GM18517 (cell line): ENCODE data around the gene YDJC.
"Not testable (repeated sequence)": the region's sequence is repeated elsewhere in the genome, so short reads cannot be mapped to it uniquely, and the experiment has no call there.

ENCODE experiments used
- ATAC-seq: cut with Tn5 transposase; IDR thresholded peaks from one replicate; pipeline ENCODE4 v1.9.1; 2021; ENCODE audit warnings: mild to moderate bottlenecking, moderate library complexity; ENCODE audit not compliant: unreplicated experiment

YDJC gene

DNA sequence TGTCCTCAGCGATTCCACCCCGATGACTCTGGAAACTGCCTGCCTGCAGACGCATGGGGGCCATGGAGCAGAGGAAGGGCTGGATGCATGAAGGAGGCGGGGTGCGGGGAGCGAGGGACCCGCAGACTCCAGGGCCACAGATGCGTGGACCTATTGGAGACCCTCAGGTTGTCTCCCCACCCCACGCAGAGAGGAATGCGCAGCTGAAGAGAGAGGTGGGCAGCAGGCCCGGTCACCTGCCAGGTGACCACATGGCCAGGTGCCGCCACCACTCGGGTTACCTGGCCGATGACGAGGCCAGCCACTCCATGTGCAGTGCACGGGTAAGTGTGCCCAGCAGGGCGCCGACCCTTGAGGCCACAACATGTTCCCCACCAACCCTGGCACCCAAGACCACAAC is 3.1 kb upstream of the YDJC start:
- ATAC-seq, result no peak

DNA sequence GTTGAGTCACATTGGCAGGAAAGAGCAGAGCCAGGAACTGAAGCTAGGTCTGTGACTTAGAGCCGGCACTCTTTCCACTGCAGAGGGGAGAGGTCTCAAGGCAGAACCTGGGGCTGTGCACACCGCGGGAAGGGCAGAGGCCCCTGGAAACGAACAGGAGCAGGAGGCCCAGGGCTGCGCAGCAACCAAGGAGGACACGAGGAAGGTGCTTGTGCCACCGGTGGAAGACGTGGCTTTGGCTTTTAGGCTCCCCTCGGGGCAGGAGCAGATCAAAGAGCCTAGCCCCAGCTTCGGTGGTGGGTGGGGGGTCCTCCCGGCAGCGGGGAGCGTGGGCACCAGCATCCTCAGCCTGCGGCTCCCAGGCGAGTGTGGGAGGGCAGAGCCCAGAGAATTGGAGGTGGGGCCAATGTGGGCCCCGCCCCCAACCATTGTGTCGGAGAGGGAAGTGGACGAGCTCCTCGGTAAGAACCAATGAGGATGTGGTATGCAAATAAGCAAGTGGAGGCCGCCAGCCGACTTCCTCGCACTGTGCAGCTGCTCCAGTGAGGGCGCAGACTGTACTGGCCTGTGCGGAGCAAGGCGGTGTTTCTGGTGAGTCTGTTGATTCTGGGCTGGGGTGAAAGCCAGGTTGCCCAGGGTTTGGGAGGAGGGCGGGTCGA is 2.5 kb upstream of the YDJC start, which contains the start of gene CCDC116:
Gene CCDC116, plus strand, starts transcription at position 524 of the 659 bp plus-strand sequence. CDS start 422 bp downstream, outside the sequence.
- ATAC-seq, result no peak

DNA sequence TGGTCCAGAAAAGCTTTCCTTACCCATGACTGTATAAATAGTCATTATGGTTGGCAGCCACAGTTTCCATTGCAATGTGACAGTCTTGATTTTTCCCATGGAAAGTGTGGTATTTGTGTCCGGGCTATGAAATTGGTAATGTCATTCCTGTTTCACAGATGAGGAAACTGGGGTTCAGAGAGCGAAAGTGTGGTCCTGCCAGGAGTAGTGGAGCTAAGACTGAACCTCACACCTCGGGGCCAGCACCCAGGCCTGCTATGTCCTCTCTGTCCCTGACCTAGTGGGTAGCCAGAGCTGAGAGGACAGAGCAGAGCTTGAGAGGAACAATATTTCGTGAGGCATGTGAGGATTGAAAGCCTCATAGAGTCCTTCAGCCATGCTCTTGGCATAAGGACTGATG is 1.2 kb upstream of the YDJC start:
- ATAC-seq, result no peak

DNA sequence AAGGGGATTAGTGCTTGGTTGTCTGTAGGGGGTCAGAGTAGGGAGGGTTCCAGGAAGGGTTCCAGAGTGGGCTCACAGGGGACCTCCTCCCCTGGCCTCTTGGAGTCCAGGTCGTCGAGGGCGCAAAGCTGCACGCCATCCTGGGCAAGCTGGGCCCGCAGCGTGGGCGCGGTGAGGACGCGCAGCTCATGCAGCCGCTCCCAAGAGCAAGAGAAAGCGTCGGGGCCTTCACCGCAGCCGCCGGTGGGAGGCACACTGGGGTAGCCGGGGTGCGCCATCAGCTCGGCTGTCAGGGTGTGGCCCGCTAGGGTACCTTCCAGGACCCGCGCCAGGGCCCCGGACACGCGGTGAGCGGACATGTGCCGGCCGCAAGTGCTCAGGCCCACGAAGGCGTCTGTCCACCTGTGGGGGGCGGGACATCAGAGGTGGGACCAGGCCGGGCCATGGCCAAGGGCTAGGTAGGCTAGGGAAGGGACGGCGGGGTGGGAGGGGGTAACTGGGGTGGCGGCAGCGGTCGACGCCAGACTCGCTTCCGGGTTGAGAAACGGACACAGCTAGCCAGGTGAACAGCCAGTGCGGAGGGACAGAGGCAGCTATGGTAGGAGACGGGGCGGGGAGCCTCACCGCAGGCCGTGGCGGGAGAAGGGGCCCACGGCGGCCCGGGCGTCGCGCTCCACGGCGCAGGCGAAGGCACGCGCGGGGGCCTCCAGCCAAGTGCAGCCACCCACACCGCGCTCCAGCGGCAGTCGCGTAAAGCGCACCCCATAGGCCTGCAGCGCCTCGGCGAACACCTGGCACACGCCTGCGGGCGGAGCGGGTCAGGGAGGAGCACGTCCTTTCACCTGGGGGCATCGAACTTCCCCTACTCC is 1.2 kb downstream of the YDJC start:
- ATAC-seq, result no peak

DNA sequence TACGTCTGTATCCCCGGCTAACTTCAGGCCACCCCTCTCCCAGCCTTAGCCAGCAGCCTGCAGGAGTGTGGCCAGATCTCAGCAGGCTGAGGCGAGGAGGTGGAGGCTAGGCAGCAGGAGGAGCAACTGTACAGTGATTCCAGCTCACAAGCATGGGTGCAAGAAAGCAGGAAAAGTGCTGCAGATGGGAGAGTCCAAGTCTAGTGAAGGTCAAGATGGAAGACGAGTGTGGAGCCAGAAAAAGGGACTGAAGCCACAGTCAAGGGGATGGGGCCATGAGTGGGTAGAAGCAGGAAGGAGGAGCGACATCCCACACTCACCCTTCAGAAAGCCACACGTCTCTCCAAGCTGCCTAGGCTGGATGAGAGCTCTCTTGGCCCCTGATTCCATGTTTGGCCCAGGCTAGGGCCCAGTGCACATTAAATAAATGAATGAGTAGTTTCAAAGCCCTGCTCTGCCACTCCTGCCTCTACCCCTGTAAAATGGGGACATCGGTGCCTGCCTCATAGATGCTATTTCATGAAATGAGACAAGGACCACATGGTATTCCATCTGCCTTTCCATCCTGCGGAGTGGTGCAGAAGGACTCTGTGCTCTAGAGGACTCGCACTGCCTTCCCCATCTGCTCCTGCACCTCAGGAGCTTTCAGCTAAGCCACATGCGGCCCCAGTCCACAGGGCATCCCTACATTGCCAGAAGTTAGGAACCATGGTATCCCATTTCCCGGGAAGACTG is 2.9 kb downstream of the YDJC start:
- no peak for ATAC-seq

DNA sequence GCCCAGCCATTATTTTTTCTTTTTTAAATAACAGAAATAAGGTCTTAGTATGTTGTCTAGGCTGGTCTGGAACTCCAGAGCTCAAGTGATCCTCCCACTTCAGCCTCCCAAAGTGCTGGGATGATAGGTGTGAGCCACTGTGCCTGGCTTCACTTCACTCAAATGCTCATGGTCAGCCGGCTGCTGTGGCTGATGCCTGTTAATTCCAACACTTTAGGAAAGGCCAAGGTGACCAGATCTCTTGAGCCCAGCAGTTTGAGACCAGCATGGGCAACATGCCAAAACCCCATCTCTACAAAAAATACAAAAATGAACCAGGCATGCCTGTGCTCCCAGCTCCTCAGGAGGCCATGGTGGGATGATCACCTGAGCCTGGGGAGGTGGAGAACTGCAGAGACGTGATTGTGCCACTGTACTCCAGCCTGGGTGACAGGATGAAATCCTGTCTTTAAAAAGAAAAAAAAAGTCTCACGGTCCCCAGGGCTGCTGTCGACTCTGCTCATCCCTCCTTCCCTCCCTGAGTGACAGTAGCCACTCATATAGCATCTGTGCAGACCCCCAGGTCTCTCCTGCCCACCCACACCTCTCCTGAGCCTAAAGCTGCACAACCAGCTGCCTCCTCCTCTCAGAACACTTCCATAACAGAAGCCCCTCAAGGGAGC is 3.6 kb downstream of the YDJC start:
- ATAC-seq, result no peak

DNA sequence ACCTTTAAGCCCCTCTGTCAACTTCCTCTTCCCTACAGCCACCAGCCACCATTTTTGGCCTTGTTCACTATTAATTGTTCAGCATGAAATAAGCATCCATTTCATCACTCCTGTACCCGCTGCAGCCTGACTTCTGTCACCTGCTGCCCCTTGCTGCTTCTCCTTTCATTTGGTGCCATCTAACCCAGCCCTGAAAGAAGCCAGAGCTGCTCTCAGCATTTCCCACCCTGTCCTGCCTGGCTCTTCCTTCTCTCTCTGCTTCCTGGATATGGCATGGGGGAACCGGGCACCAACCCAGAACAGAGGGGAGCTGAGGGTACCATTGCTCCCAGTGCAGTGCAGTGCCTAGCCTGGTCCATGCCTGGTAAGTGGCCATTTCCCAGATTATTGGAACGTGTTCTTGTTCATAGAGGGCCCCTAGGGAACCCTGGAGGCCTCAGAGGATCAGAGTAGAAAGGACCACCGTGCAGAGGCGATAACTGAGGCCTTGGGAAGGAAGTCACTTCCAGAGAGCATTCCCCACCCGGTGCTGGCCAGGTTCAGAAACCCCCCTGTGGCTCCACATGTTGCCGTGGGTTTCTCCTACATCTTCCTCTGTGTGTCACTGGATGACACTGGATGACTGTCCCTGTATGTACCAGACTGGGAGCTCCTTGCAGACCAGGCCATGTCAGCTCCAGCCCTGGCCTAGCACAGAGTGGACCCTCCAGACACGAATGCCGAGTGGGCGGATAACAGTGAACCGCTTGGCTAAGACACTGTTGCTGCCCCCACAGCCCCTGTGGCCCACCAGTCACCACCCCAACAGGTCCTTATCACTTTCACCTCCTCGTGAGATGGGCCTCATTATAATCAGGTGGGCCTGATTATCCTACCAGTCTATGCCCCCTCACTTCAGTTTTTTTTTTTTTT is 4.7 kb downstream of the YDJC start:
- no peak for ATAC-seq

DNA sequence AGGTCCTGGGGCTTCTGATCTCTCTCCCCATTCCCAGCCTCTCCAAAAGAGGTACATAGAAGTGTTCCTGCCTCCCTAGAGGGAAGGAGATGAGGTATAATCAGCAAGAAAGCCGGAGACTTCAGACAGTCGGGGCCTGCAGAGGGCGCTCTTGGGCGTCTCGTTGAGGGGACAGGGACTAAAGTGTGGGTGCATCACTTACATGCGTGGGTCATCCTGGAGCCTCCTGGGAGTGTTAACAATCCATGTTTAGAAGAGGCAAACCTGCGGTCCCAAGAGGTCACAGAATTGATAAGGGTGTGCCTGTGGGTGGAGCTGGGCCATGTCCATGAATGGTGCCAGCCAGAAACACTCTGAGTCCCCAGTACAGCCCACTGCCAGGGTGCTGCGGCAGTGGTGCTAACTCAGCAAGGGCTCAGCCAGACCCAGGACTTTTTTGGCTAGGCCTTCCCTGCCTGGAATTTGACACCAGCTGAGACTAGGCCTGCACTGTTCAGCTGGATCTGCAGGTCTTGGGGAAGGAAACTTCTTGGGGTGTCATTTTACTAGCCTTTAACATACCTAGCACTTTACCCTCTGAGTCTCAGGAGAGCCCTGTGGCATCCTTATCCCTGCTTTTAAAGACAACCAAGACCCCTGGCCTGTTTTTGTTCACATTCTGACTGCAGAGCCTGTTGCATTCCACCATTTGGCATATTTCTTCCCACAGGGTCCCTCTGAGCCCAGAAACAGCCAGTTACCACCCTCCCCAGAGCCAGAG is 5.5 kb downstream of the YDJC start:
- no peak for ATAC-seq

DNA sequence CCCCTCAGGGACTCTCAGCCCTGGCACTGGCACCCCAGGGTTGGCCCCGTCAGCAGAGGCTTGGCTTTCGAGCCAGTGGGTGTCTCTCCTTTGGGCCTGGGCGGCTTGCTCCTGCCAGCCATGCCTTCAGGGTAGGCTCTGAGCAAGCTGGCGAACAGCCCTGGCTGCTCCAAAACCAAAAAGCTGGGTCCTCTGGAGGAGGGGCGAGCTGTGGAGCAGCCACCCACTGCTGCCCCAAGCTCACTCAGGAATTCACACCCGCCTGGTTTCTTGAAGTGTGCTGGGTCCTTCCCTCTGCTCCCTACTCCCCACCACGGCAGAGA is 6.2 kb downstream of the YDJC start:
- ATAC-seq, result no peak

DNA sequence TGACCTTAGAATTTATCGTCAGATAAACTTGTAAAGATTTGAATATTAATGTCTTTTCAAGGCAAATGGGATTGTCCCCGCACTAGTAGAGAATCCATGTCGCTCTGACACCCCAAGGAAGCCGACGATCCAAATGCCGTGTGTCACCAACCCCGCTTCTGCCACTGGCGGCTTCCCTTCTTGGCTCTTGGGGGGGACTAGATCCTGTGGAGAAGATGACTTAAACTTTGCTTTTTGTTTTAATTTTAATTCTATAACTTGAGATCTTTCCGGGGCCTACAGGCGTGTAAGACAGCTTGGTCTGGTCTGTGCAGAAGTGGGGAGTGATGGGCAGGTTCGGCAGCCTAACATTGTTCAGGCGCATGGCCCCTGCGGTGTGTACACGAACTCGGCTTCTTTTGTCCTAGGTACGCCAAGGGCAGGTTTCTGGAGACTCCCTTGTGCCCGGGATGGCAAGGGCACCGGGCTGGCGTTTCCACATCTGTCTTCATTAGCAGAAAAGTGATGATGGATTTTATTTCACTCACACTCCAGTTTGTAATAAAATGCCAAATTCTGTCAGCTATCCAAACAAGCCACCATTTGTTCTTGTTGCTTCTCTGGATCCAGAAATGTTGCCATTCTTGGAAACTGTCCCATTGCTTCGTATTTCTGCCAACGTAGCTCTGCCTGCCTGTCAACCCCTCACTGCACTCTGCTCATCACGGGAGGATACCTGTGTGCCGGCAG is 6.7 kb downstream of the YDJC start:
- no peak for ATAC-seq

DNA sequence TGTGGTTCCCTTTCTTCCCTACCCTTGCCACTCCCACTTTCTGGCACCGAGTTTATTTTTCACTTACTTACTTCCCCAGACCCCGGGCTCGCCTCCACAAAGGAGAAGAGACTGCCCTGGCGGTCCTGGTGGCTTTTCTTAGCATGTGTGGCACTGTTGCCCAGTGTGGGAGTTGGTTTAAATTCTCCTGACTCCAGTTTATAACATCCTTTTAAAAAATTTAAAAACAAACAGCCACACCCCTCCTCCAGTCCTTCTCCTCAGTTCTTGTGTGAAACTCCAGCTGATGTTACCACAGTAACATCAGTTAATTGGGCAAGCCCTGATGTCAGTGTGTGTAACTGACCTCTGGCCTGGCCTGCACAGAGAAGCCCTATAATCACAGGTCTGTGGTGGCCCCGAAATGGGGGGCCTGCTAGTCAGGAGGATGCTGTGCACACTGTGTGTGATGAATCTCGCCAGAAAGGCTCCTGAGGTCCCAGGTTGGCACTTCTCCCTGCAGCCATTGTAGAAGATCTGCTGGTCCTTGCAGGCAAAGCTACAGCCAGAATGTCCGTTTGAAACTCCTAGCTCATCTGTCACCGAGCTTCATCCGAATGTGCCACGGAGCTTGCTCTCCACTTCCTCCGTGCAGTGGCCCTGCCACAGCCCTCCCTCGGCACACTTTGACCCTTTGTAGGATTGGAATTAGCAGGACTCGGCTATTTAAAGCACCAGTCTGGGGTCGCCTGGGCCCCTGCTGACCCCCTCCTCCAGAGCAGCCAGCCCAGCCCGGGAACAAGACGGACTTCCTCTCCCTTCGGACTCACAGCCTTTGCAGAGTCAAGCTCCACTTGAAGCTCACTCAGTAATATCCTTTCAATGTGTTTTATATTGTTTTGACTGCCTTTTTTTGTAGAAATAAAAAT is 7.6 kb downstream of the YDJC start:
- ATAC-seq, result no peak

DNA sequence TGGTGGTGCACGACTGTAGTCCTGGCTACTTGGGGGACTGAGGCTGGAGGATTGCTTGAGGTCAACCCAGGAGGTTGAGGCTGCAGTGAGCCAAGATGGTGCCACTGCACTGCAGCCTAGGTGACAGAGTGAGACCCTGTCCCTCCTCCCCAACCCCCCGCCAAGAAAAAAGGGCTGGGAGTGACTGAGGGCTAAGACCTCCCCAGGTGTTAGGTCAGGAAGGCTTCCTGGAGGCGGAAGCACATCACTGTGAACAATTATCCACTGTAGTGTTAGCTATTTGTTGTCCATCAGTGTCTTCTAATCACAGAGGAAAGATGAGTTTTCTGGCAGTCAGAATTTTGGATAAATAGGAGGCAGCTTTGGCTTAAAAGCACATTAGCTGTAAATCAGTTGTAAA is 8.8 kb downstream of the YDJC start:
- no peak for ATAC-seq

DNA sequence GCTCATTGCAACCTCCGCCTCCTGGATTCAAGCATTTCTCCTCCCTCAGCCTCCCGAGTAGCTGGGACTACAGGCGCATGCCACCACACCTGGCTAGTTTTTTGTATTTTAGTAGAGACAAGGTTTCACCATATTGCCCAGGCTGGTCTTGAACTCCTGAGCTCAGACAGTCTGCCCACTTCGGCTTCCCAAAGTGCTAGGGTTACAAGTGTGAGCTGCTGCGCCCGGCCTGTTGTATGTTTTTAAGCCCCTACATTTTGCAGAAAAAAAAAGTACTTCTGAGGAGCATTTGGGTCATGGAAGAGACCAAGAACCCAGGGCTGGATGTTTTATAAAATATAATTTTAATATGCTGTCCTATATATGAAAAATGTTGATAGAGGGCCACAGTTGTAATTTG is 12.5 kb downstream of the YDJC start:
- ATAC-seq, result not testable (repeated sequence)

DNA sequence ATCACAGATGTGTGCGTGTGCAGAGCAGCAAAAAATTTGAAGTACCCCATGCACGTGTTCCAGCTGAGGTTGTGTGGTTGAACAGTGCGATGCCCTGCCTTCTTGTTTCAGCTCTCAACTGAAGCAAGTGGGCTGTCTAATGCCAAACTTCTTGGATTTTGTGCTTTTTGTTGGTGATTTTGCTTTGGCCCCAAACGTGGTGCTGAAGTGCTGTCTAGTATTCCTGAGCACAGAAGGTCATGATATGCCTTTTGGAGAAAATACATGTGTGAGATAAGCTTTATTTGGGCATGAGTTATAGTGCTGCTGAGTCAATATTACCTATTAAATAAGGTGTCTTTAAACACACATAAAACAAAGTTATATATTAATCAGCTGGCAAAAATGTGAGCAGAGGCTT is 14.1 kb downstream of the YDJC start:
- no peak for ATAC-seq

DNA sequence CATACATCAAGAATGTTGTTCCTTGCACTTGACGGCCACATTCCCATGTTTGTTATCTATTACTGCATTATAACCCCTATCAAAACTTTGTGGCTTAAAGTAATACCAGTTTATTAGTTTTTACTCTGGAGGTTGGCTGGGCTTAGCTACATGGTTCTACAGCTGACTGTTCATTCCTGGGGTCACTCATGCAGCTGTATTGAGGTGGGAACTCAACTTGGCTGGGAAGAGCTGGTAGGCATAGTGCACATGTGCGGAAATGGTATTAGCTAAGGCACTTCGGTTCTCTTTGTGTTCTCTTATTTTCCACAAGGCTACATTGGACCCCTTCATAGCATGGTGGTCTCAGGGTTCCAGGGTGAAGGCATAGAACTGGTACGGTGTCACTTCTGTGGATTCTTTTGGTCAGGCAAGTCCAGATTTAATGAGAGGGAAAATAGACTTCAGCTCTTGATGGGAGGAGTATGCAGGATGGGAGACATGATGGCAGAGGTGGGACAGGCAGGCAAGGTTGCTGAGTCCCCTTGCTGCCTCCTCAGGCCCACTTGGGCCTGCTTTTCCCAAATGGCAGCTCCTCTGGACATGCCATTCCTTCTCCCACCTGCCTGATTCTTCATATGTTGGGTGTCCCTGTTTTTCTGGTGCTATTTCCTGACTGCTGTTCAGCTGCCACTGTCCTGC is 16.1 kb downstream of the YDJC start:
- no peak for ATAC-seq

DNA sequence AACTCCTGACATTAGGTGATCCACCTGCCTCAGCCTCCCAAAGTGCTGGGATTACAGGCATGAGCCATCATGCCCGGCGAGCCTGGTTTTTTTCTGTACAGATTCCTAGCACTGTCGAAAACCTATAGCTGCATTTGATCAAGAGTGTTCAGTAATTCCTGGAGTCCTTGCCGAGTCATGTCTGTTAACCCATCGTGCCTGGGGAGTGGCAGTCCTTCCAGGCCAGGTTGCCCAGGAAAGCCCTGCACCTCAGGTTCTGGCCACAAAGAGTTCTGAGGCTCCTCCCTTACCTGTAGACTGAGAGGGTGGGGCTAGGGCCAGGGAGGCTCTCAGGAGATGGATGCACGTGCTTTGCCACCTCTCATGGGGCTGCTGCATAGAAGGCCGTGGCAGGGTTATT is 17.0 kb downstream of the YDJC start:
- no peak for ATAC-seq
